CD4-positive, alpha-beta memory T cell (primary cell): ENCODE data around the gene RABEPK. TPM values are rescaled to one million over a fixed set of nuclear protein-coding genes. Genes with fewer than 3 reads are reported as not detected.
"Not testable (repeated sequence)": the region's sequence is repeated elsewhere in the genome, so short reads cannot be mapped to it uniquely, and the experiment has no call there.

Experiments used
- CTCF ChIA-PET: fragments of 350-600 bp; sonication (Branson Sonifier 250); formaldehyde crosslinking; loops from one replicate; lab custom pipeline; 2021; ENCODE audit warnings: inconsistent platforms; ENCODE audit not compliant: partially characterized antibody; lab: Charles Lee
- POLR2A ChIA-PET: fragments of 350-600 bp; sonication (Branson Sonifier 250); formaldehyde crosslinking; loops from one replicate; lab custom pipeline; 2021; ENCODE audit not compliant: partially characterized antibody; lab: Charles Lee
- DNase-seq, 5 donors: peaks; one replicate each; pipeline versions ENCODE4 v3.0.0 to v3.0.0-alpha.2; 2020 to 2022; ENCODE audit warnings: mixed read lengths in 1 of 5
- H3K27ac ChIP-seq: one replicate; pipeline ENCODE4 v1.7.0; 2013; ENCODE audit warnings: low read depth, low read length
- H3K27me3 ChIP-seq: 2 replicates; pipeline ENCODE4 v1.7.0; 2013; ENCODE audit warnings: mild to moderate bottlenecking, low read length, moderate library complexity; ENCODE audit not compliant: insufficient read depth
- H3K36me3 ChIP-seq: 2 replicates; pipeline ENCODE4 v1.7.0; 2013; ENCODE audit warnings: mild to moderate bottlenecking, low read length, moderate library complexity; ENCODE audit not compliant: insufficient read depth
- H3K4me1 ChIP-seq: 2 replicates; pipeline ENCODE4 v1.7.0; 2013; ENCODE audit warnings: mild to moderate bottlenecking, low read length, moderate library complexity; ENCODE audit not compliant: insufficient read depth
- H3K4me3 ChIP-seq, 2 donors: one replicate each; pipeline ENCODE4 v1.7.0; 2013; ENCODE audit warnings: low read length in 2 of 2, mild to moderate bottlenecking in 1 of 2
- H3K9me3 ChIP-seq, 2 donors: one replicate each; pipeline ENCODE4 v1.7.0; 2013; ENCODE audit warnings: low read length in 2 of 2, control low read depth in 1 of 2; ENCODE audit not compliant: control insufficient read depth in 1 of 2
- H3K27ac Mint-ChIP-seq, 7 donors: one replicate each; pipeline ENCODE4 v1.8.0; 2020 to 2021; ENCODE audit warnings: mixed read lengths in 7 of 7, mild to moderate bottlenecking in 6 of 7, inconsistent platforms in 3 of 7, moderate library complexity in 3 of 7
- H3K27me3 Mint-ChIP-seq, 2 donors: one replicate each; pipeline ENCODE4 v1.8.0; 2020 to 2021; ENCODE audit warnings: mixed read lengths in 2 of 2
- H3K36me3 Mint-ChIP-seq, 2 donors: one replicate each; pipeline ENCODE4 v1.8.0; 2020 to 2021; ENCODE audit warnings: mixed read lengths in 2 of 2, inconsistent platforms in 1 of 2, mild to moderate bottlenecking in 1 of 2
- H3K4me1 Mint-ChIP-seq, 4 donors: one replicate each; pipeline ENCODE4 v1.8.0; 2020 to 2021; ENCODE audit warnings: mixed read lengths in 4 of 4, mild to moderate bottlenecking in 1 of 4
- H3K4me3 Mint-ChIP-seq, 8 donors: one replicate each; pipeline ENCODE4 v1.8.0; 2020 to 2021; ENCODE audit warnings: mixed read lengths in 8 of 8, mild to moderate bottlenecking in 7 of 8, moderate library complexity in 6 of 8, inconsistent platforms in 3 of 8
- H3K9me3 Mint-ChIP-seq, 8 donors: one replicate each; pipeline ENCODE4 v1.8.0; 2020 to 2021; ENCODE audit warnings: mixed read lengths in 8 of 8, mild to moderate bottlenecking in 5 of 8, inconsistent platforms in 3 of 8, moderate library complexity in 1 of 8
- intact Hi-C: fragments of 100-400 bp; cut with micrococcal nuclease; formaldehyde crosslinking; loops from one replicate; pipeline ENCODE4 v1.15.1; 2023
- polyA plus RNA-seq, 2 donors: library from polyadenylated mRNA; unstranded; fragments of 300-500 nt; fragmentation: Illumina TruSeq; gene quantifications; one replicate each; pipeline ENCODE4 v1.2.3, GENCODE V29; 2021
- total RNA-seq, 2 experiments: library from RNA; stranded (reverse); gene quantifications; one replicate each; pipeline ENCODE4 v1.2.3, GENCODE V29; 2021

The RABEPK gene
- total and polyA plus RNA-seq, 4 experiments from 2014 or later = 12.2 to 43.3 (median 24.7) TPM

DNA sequence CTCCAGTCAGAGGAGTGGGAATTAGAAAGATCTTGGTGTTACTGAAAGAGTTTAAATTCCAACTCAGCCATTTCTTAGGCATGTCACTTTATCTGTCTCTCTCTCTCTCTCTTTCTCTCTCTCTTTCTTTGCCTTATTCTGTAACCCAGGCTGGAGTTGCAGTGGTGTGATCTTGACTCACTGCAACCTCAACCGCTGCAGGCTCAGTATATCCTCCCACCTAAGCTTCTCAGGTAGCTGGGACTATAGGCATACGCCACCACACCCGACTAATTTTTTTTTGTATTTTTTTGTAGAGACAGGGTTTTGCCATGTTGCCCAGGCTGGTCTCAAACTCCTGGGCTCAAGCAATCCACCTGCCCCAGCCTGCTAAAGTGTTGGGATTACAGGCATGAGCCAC, 18.3 kb downstream of the RABEPK start:
- Histone ChIP-seq H3K4me3 (no peak overlapping the region), H3K27ac (no peak overlapping the region), H3K36me3 (peaks cover 8% of the 10 kb centered on the region), H3K4me1 (no peaks in the 10 kb centered on the region), H3K9me3 (no peaks in the 10 kb centered on the region), H3K27me3 (no peaks in the 10 kb centered on the region)
- POLR2A ChIA-PET = interaction anchor here (1.3 kb wide), 1 partner anchor 24 kb away, joined by 4 read pairs; no protein-coding TSS in a partner anchor
- Mint-ChIP-seq H3K36me3 (peaks cover 23 to 36% of the 10 kb centered on the region in 2 donors), H3K4me1 (peaks cover 0 to 2% (median under 1%) of the 10 kb centered on the region in 4 donors), H3K27me3 (no peaks in the 10 kb centered on the region), H3K9me3 (no peaks in the 10 kb centered on the region), H3K27ac (peak overlapping the region in 1 of 7 donors; percentile 70), H3K4me3 (no peak overlapping the region)
- intact Hi-C loops = no loop called here
- DNase-seq = no peak
- CTCF ChIA-PET = no interaction called here

DNA sequence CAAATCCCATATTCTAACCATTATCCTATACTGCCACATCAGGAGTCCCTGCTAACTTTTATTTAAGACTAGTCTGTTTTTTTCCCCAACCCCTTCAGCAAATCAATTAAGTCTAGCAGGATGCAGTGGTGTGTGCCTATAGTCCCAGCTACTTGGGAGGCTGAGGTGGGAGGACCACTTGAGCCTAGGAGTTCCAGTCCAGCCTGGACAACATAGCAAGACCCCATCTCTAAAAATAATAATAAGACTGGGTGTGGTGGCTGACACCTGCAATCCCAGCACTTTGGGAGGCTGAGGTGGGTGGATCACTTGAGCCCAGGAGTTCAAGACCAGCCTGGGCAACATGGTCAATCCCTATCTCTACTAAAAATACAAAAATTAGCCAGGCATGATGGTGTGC, 24.5 kb downstream of the RABEPK start:
- DNase-seq, H3K9me3 ChIP-seq, H3K27me3 ChIP-seq, H3K4me3 ChIP-seq, H3K36me3 ChIP-seq, CTCF ChIA-PET, intact Hi-C loops, H3K4me3 Mint-ChIP-seq, H3K27me3 Mint-ChIP-seq, H3K4me1 ChIP-seq, H3K4me1 Mint-ChIP-seq, H3K27ac ChIP-seq, H3K9me3 Mint-ChIP-seq: not testable (repeated sequence)
- POLR2A ChIA-PET = interaction anchor here (2.5 kb wide), 1 partner anchor 17 kb away, joined by 12 read pairs; the partner anchor contains the start of gene HSPA5
- Mint-ChIP-seq H3K27ac (peak overlapping the region in 2 of 7 donors; percentile 42 to 48), H3K36me3 (peaks cover 6 to 25% of the 10 kb centered on the region in 2 donors)

DNA sequence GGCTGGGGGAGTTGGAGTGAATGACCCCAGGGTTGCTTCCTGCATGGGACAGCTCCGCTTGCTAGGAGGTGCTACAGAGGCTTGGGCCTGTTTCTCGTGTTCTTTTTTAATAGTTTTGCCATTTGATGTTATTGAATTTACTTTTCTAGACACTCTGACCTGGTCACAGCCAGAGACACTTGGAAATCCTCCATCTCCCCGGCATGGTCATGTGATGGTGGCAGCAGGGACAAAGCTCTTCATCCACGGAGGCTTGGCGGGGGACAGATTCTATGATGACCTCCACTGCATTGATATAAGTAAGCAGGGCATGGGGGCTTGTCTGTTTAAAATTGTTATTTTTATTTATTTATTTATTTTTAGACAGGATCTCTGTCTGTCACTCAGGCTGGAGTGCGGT, 27.4 kb downstream of the RABEPK start:
- Histone ChIP-seq H3K4me1 (no peaks in the 10 kb centered on the region), H3K9me3 (no peaks in the 10 kb centered on the region), H3K27me3 (no peaks in the 10 kb centered on the region), H3K27ac (no peak overlapping the region), H3K36me3 (no peaks in the 10 kb centered on the region), H3K4me3 (no peak overlapping the region)
- no peak overlapping the region for H3K4me3 Mint-ChIP-seq
- ChIA-PET POLR2A (interaction anchor here (1.4 kb wide), 1 partner anchor 13 kb away, joined by 4 read pairs; no protein-coding TSS in a partner anchor), CTCF (no interaction called here)
- H3K4me1 Mint-ChIP-seq = no peaks in the 10 kb centered on the region
- H3K27me3 Mint-ChIP-seq = no peaks in the 10 kb centered on the region
- H3K9me3 Mint-ChIP-seq = no peaks in the 10 kb centered on the region
- peak overlapping the region in 1 of 7 donors; percentile 57 for H3K27ac Mint-ChIP-seq
- intact Hi-C loops = no loop called here
- H3K36me3 Mint-ChIP-seq = peaks cover 17 to 26% of the 10 kb centered on the region in 2 donors
- no peak for DNase-seq

GRCh38 chr9:125233678-125234077, 33.3 kb downstream of the RABEPK start:
- Mint-ChIP-seq H3K4me3 (no peak overlapping the region), H3K27me3 (no peaks in the 10 kb centered on the region), H3K9me3 (peaks cover 0 to 2% (median 0%) of the 10 kb centered on the region in 8 donors), H3K36me3 (peaks cover 50 to 67% of the 10 kb centered on the region in 2 donors), H3K27ac (peak overlapping the region in 2 of 7 donors; percentile 17 to 75), H3K4me1 (peaks cover 24 to 45% (median 30%) of the 10 kb centered on the region in 4 donors)
- no peak overlapping the region for H3K27ac ChIP-seq
- peaks cover 44% of the 10 kb centered on the region for H3K36me3 ChIP-seq
- DNase-seq = no peak
- peaks cover 39% of the 10 kb centered on the region for H3K4me1 ChIP-seq
- H3K9me3 ChIP-seq = no peaks in the 10 kb centered on the region
- intact Hi-C loops = no loop called here
- CTCF ChIA-PET = no interaction called here
- H3K27me3 ChIP-seq = no peaks in the 10 kb centered on the region
- no peak overlapping the region for H3K4me3 ChIP-seq
- POLR2A ChIA-PET = interaction anchor here (0.8 to 1.5 kb wide), 2 partner anchors 8 to 43 kb away, joined by 3 to 4 read pairs; partner anchors contain the start of gene HSPA5

GRCh38 chr9:125234099-125234498, 33.8 kb downstream of the RABEPK start:
- Histone ChIP-seq H3K4me1 (peaks cover 43% of the 10 kb centered on the region), H3K36me3 (peaks cover 48% of the 10 kb centered on the region)
- H3K27me3 ChIP-seq, intact Hi-C loops, H3K4me3 ChIP-seq, DNase-seq, H3K27ac ChIP-seq, CTCF ChIA-PET, H3K9me3 ChIP-seq, H3K9me3 Mint-ChIP-seq, H3K4me3 Mint-ChIP-seq, H3K27me3 Mint-ChIP-seq: not testable (repeated sequence)
- Mint-ChIP-seq H3K36me3 (peaks cover 54 to 71% of the 10 kb centered on the region in 2 donors), H3K4me1 (peaks cover 28 to 49% (median 35%) of the 10 kb centered on the region in 4 donors), H3K27ac (peak overlapping the region in 1 of 7 donors; percentile 17)
- POLR2A ChIA-PET = interaction anchor here (0.8 to 1.5 kb wide), 2 partner anchors 8 to 43 kb away, joined by 3 to 4 read pairs; partner anchors contain the start of gene HSPA5

- peak overlapping the region in 5 of 8 donors; percentile 40 to 99 (median 51) for H3K4me3 Mint-ChIP-seq
- H3K36me3 Mint-ChIP-seq = peaks cover 55 to 78% of the 10 kb centered on the region in 2 donors
- Histone ChIP-seq H3K9me3 (no peaks in the 10 kb centered on the region), H3K4me3 (no peak overlapping the region), H3K4me1 (peaks cover 55% of the 10 kb centered on the region), H3K27me3 (no peaks in the 10 kb centered on the region), H3K27ac (no peak overlapping the region), H3K36me3 (peaks cover 53% of the 10 kb centered on the region)
- no peak for DNase-seq
- H3K27me3 Mint-ChIP-seq = no peaks in the 10 kb centered on the region
- H3K9me3 Mint-ChIP-seq = peaks cover 0 to 2% (median 0%) of the 10 kb centered on the region in 8 donors
- peak overlapping the region in 6 of 7 donors; percentile 39 to 100 (median 71) for H3K27ac Mint-ChIP-seq
- POLR2A ChIA-PET = interaction anchor here (1.3 kb wide), 1 partner anchor 37 kb away, joined by 3 read pairs; no protein-coding TSS in a partner anchor
- intact Hi-C loops = no loop called here
- peaks cover 30 to 65% (median 42%) of the 10 kb centered on the region in 4 donors for H3K4me1 Mint-ChIP-seq
- CTCF ChIA-PET = interaction anchor here (1.0 to 1.3 kb wide), 2 partner anchors 30 to 100 kb away, joined by 3 to 4 read pairs; no protein-coding TSS in a partner anchor
These were observed 35.6 kb downstream of the RABEPK start for GRCh38 chr9:125235804-125236519.
